Mucosa of rectum (tissue), 2 donors: ENCODE data around the gene ANKRD65.
"Not testable (repeated sequence)": the region's sequence is repeated elsewhere in the genome, so short reads cannot be mapped to it uniquely, and the experiment has no call there.

Experiments
- H3K27ac ChIP-seq, 2 donors: one replicate each; pipeline ENCODE4 v1.7.0; 2013; ENCODE audit warnings: inconsistent platforms in 2 of 2, low read depth in 2 of 2, low read length in 2 of 2
- H3K27me3 ChIP-seq, 2 donors: one replicate each; pipeline ENCODE4 v1.7.0; 2013; ENCODE audit warnings: low read length in 2 of 2; ENCODE audit not compliant: control insufficient read depth in 2 of 2, insufficient read depth in 2 of 2
- H3K36me3 ChIP-seq, 2 donors: one replicate each; pipeline ENCODE4 v1.7.0; 2013; ENCODE audit warnings: low read length in 2 of 2; ENCODE audit not compliant: control insufficient read depth in 2 of 2, insufficient read depth in 2 of 2
- H3K4me1 ChIP-seq, 2 donors: one replicate each; pipeline ENCODE4 v1.7.0; 2013; ENCODE audit warnings: low read length in 2 of 2, mild to moderate bottlenecking in 1 of 2; ENCODE audit not compliant: control insufficient read depth in 2 of 2, insufficient read depth in 2 of 2
- H3K4me3 ChIP-seq, 2 donors: one replicate each; pipeline ENCODE4 v1.7.0; 2013; ENCODE audit warnings: low read length in 2 of 2
- H3K9ac ChIP-seq, 2 donors: one replicate each; pipeline ENCODE4 v1.7.0; 2013; ENCODE audit warnings: low read length in 2 of 2, low read depth in 1 of 2, mild to moderate bottlenecking in 1 of 2
- H3K9me3 ChIP-seq, 2 donors: one replicate each; pipeline ENCODE4 v1.7.0; 2013; ENCODE audit warnings: low read length in 2 of 2; ENCODE audit not compliant: control insufficient read depth in 2 of 2
- donor health status: healthy.
- donor health status: Normal muscosa, but diverticular disease.

The ANKRD65 gene

DNA sequence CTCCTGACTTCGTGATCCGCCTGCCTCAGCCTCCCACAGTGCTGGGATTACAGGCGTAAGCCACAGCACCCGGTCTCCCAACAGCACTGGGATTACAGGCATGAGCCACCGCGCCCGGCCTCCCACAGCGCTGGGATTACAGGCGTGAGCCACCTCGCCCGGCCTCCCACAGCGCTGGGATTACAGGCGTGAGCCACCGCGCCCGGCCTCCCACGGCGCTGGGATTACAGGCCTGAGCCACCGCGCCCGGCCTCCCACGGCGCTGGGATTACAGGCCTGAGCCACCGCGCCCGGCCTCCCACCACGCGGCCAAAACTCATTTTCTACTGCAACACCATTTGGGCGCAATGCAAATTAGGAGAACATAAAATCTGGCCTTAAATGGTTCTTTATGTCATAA lies 35.7 kb downstream of the ANKRD65 start:
- H3K27ac ChIP-seq, H3K4me1 ChIP-seq, H3K9ac ChIP-seq, H3K4me3 ChIP-seq, H3K9me3 ChIP-seq, H3K27me3 ChIP-seq: not testable (repeated sequence)
- peaks cover 36 to 49% of the 10 kb centered on the region in 2 donors for H3K36me3 ChIP-seq

DNA sequence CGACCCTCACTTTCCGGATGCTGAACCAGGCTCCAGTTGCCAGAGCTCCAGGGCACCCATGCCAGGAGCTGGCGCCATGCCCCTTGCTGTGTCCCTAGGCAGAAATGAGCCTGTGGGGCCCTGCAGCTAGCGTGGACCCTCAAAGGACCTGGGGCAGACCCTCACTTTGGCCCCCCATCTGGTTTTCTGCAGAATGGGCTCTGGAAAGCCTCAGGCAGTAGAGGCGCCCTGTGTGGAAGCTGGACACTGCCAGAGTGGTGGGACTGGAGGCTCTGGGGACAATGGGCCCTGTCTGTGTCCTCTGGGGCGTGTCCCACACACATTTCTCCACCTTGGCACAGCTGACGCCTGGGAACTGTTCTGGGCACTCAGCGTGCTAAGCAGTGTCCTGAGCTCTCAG lies 39.8 kb downstream of the ANKRD65 start:
- Histone ChIP-seq H3K27ac (no peak overlapping the region), H3K4me1 (no peaks in the 10 kb centered on the region), H3K36me3 (peaks cover 6 to 13% of the 10 kb centered on the region in 2 donors), H3K4me3 (no peak overlapping the region), H3K9ac (no peak overlapping the region), H3K27me3 (no peaks in the 10 kb centered on the region), H3K9me3 (no peaks in the 10 kb centered on the region)

GRCh38 chr1:1380860-1381259 lies 40.2 kb downstream of the ANKRD65 start:
- Histone ChIP-seq H3K36me3 (peaks cover 2 to 9% of the 10 kb centered on the region in 2 donors), H3K27ac (no peak overlapping the region), H3K9me3 (no peaks in the 10 kb centered on the region)

GRCh38 chr1:1377540-1378205 lies 43.4 kb downstream of the ANKRD65 start:
- Histone ChIP-seq H3K27ac (no peak overlapping the region), H3K4me3 (no peak overlapping the region), H3K4me1 (peaks cover 8 to 9% of the 10 kb centered on the region in 2 donors), H3K27me3 (no peaks in the 10 kb centered on the region), H3K36me3 (peaks cover 3 to 11% of the 10 kb centered on the region in 2 donors), H3K9ac (no peak overlapping the region), H3K9me3 (no peaks in the 10 kb centered on the region)

More at GRCh38 chr1:1380860-1381259, 40.2 kb downstream of the ANKRD65 start:
- Histone ChIP-seq H3K9ac (no peak overlapping the region), H3K4me3 (no peak overlapping the region), H3K4me1 (no peaks in the 10 kb centered on the region), H3K27me3 (no peaks in the 10 kb centered on the region)

- Histone ChIP-seq H3K9ac (peak overlapping the region in 1 of 2 donors; percentile 14), H3K27ac (no peak overlapping the region)
Measured at GRCh38 chr1:1376551-1377226, 44.4 kb downstream of the ANKRD65 start.

GRCh38 chr1:1374929-1375662 lies 46.0 kb downstream of the ANKRD65 start, which contains the start of gene AURKAIP1:
AURKAIP1 (minus strand) TSS chr1:1375207; CDS start chr1:1374756, 451 bp downstream.
- Histone ChIP-seq H3K9ac (peak within 1 kb of the TSS; percentile 89 to 91), H3K27me3 (no peaks in the 10 kb centered on the region), H3K4me3 (peak within 1 kb of the TSS; percentile 81 to 89), H3K36me3 (peaks cover 3 to 6% of the 10 kb centered on the region in 2 donors), H3K9me3 (no peaks in the 10 kb centered on the region), H3K27ac (peak within 1 kb of the TSS; percentile 88 to 90), H3K4me1 (peaks cover 8 to 19% of the 10 kb centered on the region in 2 donors)

More at GRCh38 chr1:1376551-1377226, 44.4 kb downstream of the ANKRD65 start:
- Histone ChIP-seq H3K36me3 (peaks cover 3 to 10% of the 10 kb centered on the region in 2 donors), H3K4me1 (peaks cover 8 to 15% of the 10 kb centered on the region in 2 donors), H3K4me3 (no peak overlapping the region), H3K9me3 (no peaks in the 10 kb centered on the region), H3K27me3 (no peaks in the 10 kb centered on the region)

GRCh38 chr1:1374589-1374928 lies 46.5 kb downstream of the ANKRD65 start:
- Histone ChIP-seq H3K9me3 (no peaks in the 10 kb centered on the region), H3K27me3 (no peaks in the 10 kb centered on the region), H3K9ac (peak overlapping the region; percentile 89 to 91), H3K36me3 (peaks cover 3 to 6% of the 10 kb centered on the region in 2 donors), H3K27ac (peak overlapping the region; percentile 88 to 90), H3K4me3 (peak overlapping the region; percentile 81 to 89), H3K4me1 (peaks cover 8 to 19% of the 10 kb centered on the region in 2 donors)

- Histone ChIP-seq H3K4me1 (peaks cover 8 to 19% of the 10 kb centered on the region in 2 donors), H3K4me3 (peak overlapping the region; percentile 81 to 89), H3K9me3 (no peaks in the 10 kb centered on the region), H3K9ac (peak overlapping the region; percentile 89 to 91), H3K36me3 (peaks cover 3 to 6% of the 10 kb centered on the region in 2 donors), H3K27me3 (no peaks in the 10 kb centered on the region), H3K27ac (peak overlapping the region; percentile 88 to 90)
Measured at GRCh38 chr1:1373815-1374588, 47.1 kb downstream of the ANKRD65 start.

DNA sequence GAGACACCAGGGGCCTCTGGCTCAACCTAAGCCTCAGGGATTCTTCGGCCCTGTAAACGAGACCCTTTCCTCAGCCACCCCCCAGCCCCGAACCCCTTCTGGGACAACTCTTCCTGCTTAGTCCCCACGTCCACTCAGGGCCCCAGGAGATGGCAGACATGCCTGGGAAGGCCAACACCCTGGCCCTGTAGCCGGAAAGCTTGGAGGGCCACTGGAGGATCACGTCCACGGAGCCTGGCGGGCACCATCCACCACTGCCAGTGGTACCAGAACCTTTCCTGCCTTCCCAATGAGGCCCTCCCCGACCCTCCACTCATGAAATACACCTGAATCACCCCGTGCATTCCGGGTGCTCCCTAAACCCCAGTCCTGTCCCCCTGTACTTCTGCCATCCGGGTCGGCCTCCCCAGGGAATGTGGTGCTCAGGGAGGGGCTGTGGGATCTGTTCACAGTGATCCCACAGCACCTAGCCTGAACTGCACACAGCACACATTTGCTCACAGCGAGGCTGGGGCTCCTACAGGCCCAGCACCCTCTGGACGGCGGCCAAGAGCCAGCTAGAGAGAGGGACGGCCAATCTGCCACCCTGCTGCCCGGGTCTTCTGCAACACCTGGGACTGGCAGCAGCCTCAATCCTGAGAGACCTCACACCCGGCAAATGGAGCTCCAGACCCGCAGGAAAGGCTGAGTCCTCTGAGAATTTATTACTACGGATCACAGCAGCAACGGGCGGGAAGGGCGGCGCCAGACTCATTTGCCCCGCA lies 47.8 kb downstream of the ANKRD65 start:
- Histone ChIP-seq H3K27me3 (no peaks in the 10 kb centered on the region), H3K4me1 (peaks cover 8 to 19% of the 10 kb centered on the region in 2 donors), H3K27ac (no peak overlapping the region), H3K36me3 (peaks cover 3 to 6% of the 10 kb centered on the region in 2 donors), H3K9me3 (no peaks in the 10 kb centered on the region), H3K4me3 (no peak overlapping the region), H3K9ac (no peak overlapping the region)
